Right atrium auricular region (tissue), 2 donors: ENCODE data around the gene CEPT1. TPM values are rescaled to one million over a fixed set of nuclear protein-coding genes. Genes with fewer than 3 reads are reported as not detected.

Experiments
- DNase-seq: peaks from one replicate; pipeline ENCODE4 v3.0.0-alpha.2; 2019; ENCODE audit warnings: low spot score
- H3K27ac ChIP-seq, 2 donors: fragments of 200-600 bp; sonication (generic); 1 replicate in 1 of 2; 2 replicates in 1 of 2; pipeline ENCODE4 v1.5.1; 2016 to 2019
- H3K27me3 ChIP-seq, 2 donors: fragments of 200-600 bp; sonication (generic); one replicate each; pipeline versions ENCODE4 v1.5.1 to v1.6.0; 2017 to 2019
- H3K36me3 ChIP-seq: fragments of 200-600 bp; sonication (generic); one replicate; pipeline ENCODE4 v1.5.1; 2016
- H3K4me1 ChIP-seq, 2 donors: fragments of 200-600 bp; sonication (generic); one replicate each; pipeline versions ENCODE4 v1.5.1 to v1.6.0; 2017 to 2019
- H3K4me3 ChIP-seq, 2 donors: fragments of 200-600 bp; sonication (generic); 1 replicate in 1 of 2; 2 replicates in 1 of 2; pipeline ENCODE4 v1.5.1; 2017 to 2019; ENCODE audit warnings: mild to moderate bottlenecking in 1 of 2, moderate library complexity in 1 of 2
- H3K9me3 ChIP-seq, 2 donors: fragments of 200-600 bp; sonication (generic); one replicate each; pipeline ENCODE4 v1.5.1; 2019
- total RNA-seq, 2 donors: library from RNA; depleted of rRNA; stranded (reverse); fragments of >200 nt; gene quantifications; one replicate each; pipeline ENCODE4 v1.1.0, GENCODE V29; 2016
- TF ChIP-seq, protein P1 (sequence below), 2 donors: fragments of 200-600 bp; sonication (generic); IDR thresholded peaks; one replicate each; pipeline ENCODE4 v1.5.1; 2019; ENCODE audit warnings: antibody characterized with exemption in 2 of 2

Gene CEPT1
- total RNA-seq, 2 donors from 2014 or later, result 11.6 to 14.0 TPM

- H3K27ac ChIP-seq, result no peak overlapping the region
These were observed 1.5 kb downstream of the CEPT1 start for GRCh38 chr1:111141245-111142220.

GRCh38 chr1:111142356-111142975 lies 2.4 kb downstream of the CEPT1 start:
- DNase-seq, result no peak
- Histone ChIP-seq H3K4me3 (no peak overlapping the region), H3K36me3 (no peaks in the 10 kb centered on the region), H3K27ac (no peak overlapping the region), H3K4me1 (peaks cover 0 to 37% of the 10 kb centered on the region in 2 donors), H3K27me3 (no peaks in the 10 kb centered on the region), H3K9me3 (no peaks in the 10 kb centered on the region)
- TF ChIP-seq, protein P1, sequence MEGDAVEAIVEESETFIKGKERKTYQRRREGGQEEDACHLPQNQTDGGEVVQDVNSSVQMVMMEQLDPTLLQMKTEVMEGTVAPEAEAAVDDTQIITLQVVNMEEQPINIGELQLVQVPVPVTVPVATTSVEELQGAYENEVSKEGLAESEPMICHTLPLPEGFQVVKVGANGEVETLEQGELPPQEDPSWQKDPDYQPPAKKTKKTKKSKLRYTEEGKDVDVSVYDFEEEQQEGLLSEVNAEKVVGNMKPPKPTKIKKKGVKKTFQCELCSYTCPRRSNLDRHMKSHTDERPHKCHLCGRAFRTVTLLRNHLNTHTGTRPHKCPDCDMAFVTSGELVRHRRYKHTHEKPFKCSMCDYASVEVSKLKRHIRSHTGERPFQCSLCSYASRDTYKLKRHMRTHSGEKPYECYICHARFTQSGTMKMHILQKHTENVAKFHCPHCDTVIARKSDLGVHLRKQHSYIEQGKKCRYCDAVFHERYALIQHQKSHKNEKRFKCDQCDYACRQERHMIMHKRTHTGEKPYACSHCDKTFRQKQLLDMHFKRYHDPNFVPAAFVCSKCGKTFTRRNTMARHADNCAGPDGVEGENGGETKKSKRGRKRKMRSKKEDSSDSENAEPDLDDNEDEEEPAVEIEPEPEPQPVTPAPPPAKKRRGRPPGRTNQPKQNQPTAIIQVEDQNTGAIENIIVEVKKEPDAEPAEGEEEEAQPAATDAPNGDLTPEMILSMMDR (IDR thresholded peaks at IDR 0.05), result no peak

More at GRCh38 chr1:111141245-111142220, 1.5 kb downstream of the CEPT1 start:
- Histone ChIP-seq H3K4me3 (peak overlapping the region in 1 of 2 donors; percentile 97), H3K27me3 (no peaks in the 10 kb centered on the region), H3K4me1 (peaks cover 0 to 35% of the 10 kb centered on the region in 2 donors), H3K36me3 (no peaks in the 10 kb centered on the region), H3K9me3 (no peaks in the 10 kb centered on the region)
- TF ChIP-seq, protein P1 (IDR thresholded peaks at IDR 0.05), result no peak
- DNase-seq, result no peak

DNA sequence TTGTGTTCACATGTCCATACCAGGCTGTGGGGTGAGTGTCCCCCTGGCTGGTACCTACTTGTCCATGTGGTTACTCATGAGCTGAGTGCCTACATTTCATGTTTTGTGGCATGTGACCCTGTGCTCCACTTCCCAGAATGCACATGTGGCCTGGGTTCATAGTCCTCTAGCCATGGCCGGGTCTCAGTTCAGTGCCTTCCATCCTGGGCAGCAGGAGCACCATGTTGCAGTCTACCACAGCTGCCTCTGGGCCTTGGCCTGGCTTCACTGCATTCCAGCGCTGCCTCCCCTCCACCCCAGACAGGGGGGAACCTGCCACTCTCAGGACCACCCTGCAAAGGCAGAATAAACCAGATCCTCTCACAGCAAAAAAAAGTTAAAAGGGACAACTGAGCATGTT lies 5.5 kb downstream of the CEPT1 start:
- no peaks in the 10 kb centered on the region for H3K27me3 ChIP-seq
- peaks cover 0 to 38% of the 10 kb centered on the region in 2 donors for H3K4me1 ChIP-seq
- no peaks in the 10 kb centered on the region for H3K9me3 ChIP-seq
- peaks cover 6% of the 10 kb centered on the region for H3K36me3 ChIP-seq
- TF ChIP-seq, protein P1 (IDR thresholded peaks at IDR 0.05), result no peak
- no peak for DNase-seq
- H3K27ac ChIP-seq, result no peak overlapping the region
- H3K4me3 ChIP-seq, result no peak overlapping the region

- H3K36me3 ChIP-seq, result peaks cover 6% of the 10 kb centered on the region
- H3K9me3 ChIP-seq, result no peaks in the 10 kb centered on the region
- no peaks in the 10 kb centered on the region for H3K27me3 ChIP-seq
- peaks cover 0 to 33% of the 10 kb centered on the region in 2 donors for H3K4me1 ChIP-seq
- TF ChIP-seq, protein P1 (IDR thresholded peaks at IDR 0.05), result no peak
- no peak overlapping the region for H3K4me3 ChIP-seq
- no peak overlapping the region for H3K27ac ChIP-seq
- DNase-seq, result no peak
These were observed 6.1 kb downstream of the CEPT1 start for GRCh38 chr1:111145963-111146768.

GRCh38 chr1:111147948-111148347 lies 7.9 kb downstream of the CEPT1 start:
- H3K4me3 ChIP-seq, result no peak overlapping the region
- no peak for DNase-seq
- no peaks in the 10 kb centered on the region for H3K9me3 ChIP-seq
- peaks cover 0 to 18% of the 10 kb centered on the region in 2 donors for H3K4me1 ChIP-seq
- TF ChIP-seq, protein P1 (IDR thresholded peaks at IDR 0.05), result no peak
- peaks cover 6% of the 10 kb centered on the region for H3K36me3 ChIP-seq
- no peaks in the 10 kb centered on the region for H3K27me3 ChIP-seq
- H3K27ac ChIP-seq, result no peak overlapping the region
